K562 (cell line): ENCODE measurements around the gene DAB2. TPM values are rescaled to one million over a fixed set of nuclear protein-coding genes. Genes with fewer than 3 reads are reported as not detected.

Experiments used
- ATAC-seq: fragments of 200-7000 bp; cut with Tn5 transposase; 3 replicates; pipeline ENCODE4 v1.9.1; 2020; ENCODE audit warnings: moderate library complexity
- BruUV-seq: library from RNA; stranded (reverse); fragments of 400-500 nt; replicated peaks from 2 replicates; lab custom pipeline; 2021; lab: Mats Ljungman, UMichigan
- CTCF ChIA-PET: fragments of 300-600 bp; formaldehyde crosslinking; extraction: SDS; loops from one replicate; lab custom pipeline; 2021; ENCODE audit warnings: low intra/inter-chr PET ratio; lab: Yijun Ruan, JAX
- POLR2A ChIA-PET: fragments of 300-600, 350-650 bp; sonication (Branson Sonifier 250); formaldehyde crosslinking; extraction: SDS; loops from one replicate; lab custom pipeline; 2021; ENCODE audit warnings: antibody characterized with exemption, inconsistent platforms; lab: Yijun Ruan, JAX
- DNase-seq, 4 experiments: peaks; one replicate each; pipeline versions ENCODE4 v3.0.0 to v3.0.0-alpha.2; 2011 to 2018; ENCODE audit warnings: low spot score in 3 of 4, mixed read lengths in 3 of 4; ENCODE audit errors: extremely low read depth in 1 of 4
- FAIRE-seq: peaks from 2 replicates; lab custom pipeline; 2011; peaks lifted over from hg19 to GRCh38; lab: Jason Lieb, UNC
- H2AFZ ChIP-seq: 2 replicates; pipeline ENCODE4 v1.6.0; 2011; ENCODE audit warnings: low read depth, low read length, control low read depth, inconsistent platforms
- H3K27ac ChIP-seq: fragments of 200-600 bp; 3 replicates; pipeline ENCODE4 v1.8.0; 2011; ENCODE audit warnings: low read depth, mild to moderate bottlenecking, control low read depth, inconsistent platforms, low read length, moderate library complexity, mixed read lengths; ENCODE audit errors: extremely low read depth
- H3K27me3 ChIP-seq, 2 experiments: fragments of 300-600 bp in 1 of 2; 2 replicates in 1 of 2; 3 replicates in 1 of 2; pipeline versions ENCODE4 v1.6.0 to v1.8.0; 2011; ENCODE audit warnings: inconsistent platforms in 2 of 2, low read length in 2 of 2, mild to moderate bottlenecking in 1 of 2, mixed read lengths in 1 of 2, moderate library complexity in 1 of 2; ENCODE audit not compliant: control insufficient read depth in 2 of 2, insufficient read depth in 2 of 2
- H3K36me3 ChIP-seq: fragments of 300-600 bp; 3 replicates; pipeline ENCODE4 v1.8.0; 2011; ENCODE audit warnings: mild to moderate bottlenecking, low read length, inconsistent platforms; ENCODE audit not compliant: control insufficient read depth, insufficient read depth
- H3K4me1 ChIP-seq, 2 experiments: fragments of 200-600 bp in 1 of 2; replicated peaks in 1 of 2; 2 replicates in 1 of 2; 3 replicates in 1 of 2; pipeline versions ENCODE4 v1.5.1 to v1.8.0; 2011; ENCODE audit warnings: inconsistent platforms in 2 of 2, low read length in 2 of 2, mild to moderate bottlenecking in 1 of 2, mixed read lengths in 1 of 2, moderate library complexity in 1 of 2; ENCODE audit not compliant: control insufficient read depth in 2 of 2, insufficient read depth in 2 of 2
- H3K4me2 ChIP-seq: 2 replicates; pipeline ENCODE4 v1.6.1; 2011; ENCODE audit warnings: low read length, control low read depth, inconsistent platforms, mixed read lengths; ENCODE audit not compliant: insufficient read depth
- H3K4me3 ChIP-seq: fragments of 200-600 bp; sonication (generic), shearing (Covaris generic); 2 replicates; pipeline ENCODE4 v1.5.1; 2016; ENCODE audit warnings: control low read depth, inconsistent platforms
- H3K79me2 ChIP-seq: fragments of 200-600 bp; 3 replicates; pipeline ENCODE4 v1.8.0; 2011; ENCODE audit warnings: low read length, inconsistent platforms; ENCODE audit not compliant: control insufficient read depth, insufficient read depth
- H3K9ac ChIP-seq, 2 experiments: 2 replicates each; pipeline versions ENCODE4 v1.6.0 to v1.6.1; 2011; ENCODE audit warnings: low read depth in 2 of 2, low read length in 2 of 2, control low read depth in 1 of 2, inconsistent platforms in 1 of 2, mild to moderate bottlenecking in 1 of 2, mixed read lengths in 1 of 2; ENCODE audit not compliant: insufficient read depth in 1 of 2
- H3K9me1 ChIP-seq: one replicate; pipeline ENCODE4 v1.6.0; 2011; ENCODE audit warnings: inconsistent platforms, mild to moderate bottlenecking, low read length, moderate library complexity; ENCODE audit not compliant: control insufficient read depth, insufficient read depth
- H3K9me3 ChIP-seq: replicated peaks from 2 replicates; pipeline ENCODE4 v1.5.1; 2011; ENCODE audit warnings: low read depth, low read length, inconsistent platforms; ENCODE audit not compliant: control insufficient read depth, insufficient read depth
- H4K20me1 ChIP-seq: replicated peaks from 2 replicates; pipeline ENCODE4 v1.6.1; 2011; ENCODE audit warnings: low read length, inconsistent platforms, mixed read lengths; ENCODE audit not compliant: control insufficient read depth, insufficient read depth
- CEBPZ ChIP-seq: fragments of 150-350 bp; IDR thresholded peaks from 2 replicates; pipeline ENCODE4 v1.6.1; 2014; ENCODE audit warnings: low read depth, mild to moderate bottlenecking, low read length, borderline replicate concordance
- HDAC1 ChIP-seq, 2 experiments: fragments of 450-650 bp; IDR thresholded peaks; 2 replicates each; pipeline ENCODE4 v1.6.1; 2016 to 2017; ENCODE audit warnings: inconsistent platforms in 1 of 2, mild to moderate bottlenecking in 1 of 2, moderate library complexity in 1 of 2
- NBN ChIP-seq: fragments of 450-650 bp; IDR thresholded peaks from 2 replicates; pipeline ENCODE4 v1.6.1; 2016; ENCODE audit warnings: low read depth, mild to moderate bottlenecking
- POLR2AphosphoS5 ChIP-seq: IDR thresholded peaks from 2 replicates; pipeline ENCODE4 v1.6.1; 2011; ENCODE audit warnings: mild to moderate bottlenecking, low read depth, low read length, moderate library complexity; ENCODE audit not compliant: control insufficient read depth, insufficient read depth
- REST ChIP-seq, 2 experiments: fragments of 450-650 bp; formaldehyde crosslinking in 1 of 2; IDR thresholded peaks; 2 replicates each; pipeline versions ENCODE4 v1.4.0 to v1.6.1; 2014 to 2020; ENCODE audit warnings: mild to moderate bottlenecking in 2 of 2, borderline replicate concordance in 1 of 2, low read depth in 1 of 2
- SRSF9 ChIP-seq: fragments of 200-400 bp; formaldehyde crosslinking; IDR thresholded peaks from 2 replicates; pipeline ENCODE4 v1.6.1; 2017; ENCODE audit warnings: low read depth, low read length, borderline replicate concordance
- STAT5B ChIP-seq: fragments of 250-450 bp; sonication (Bioruptor Pico); IDR thresholded peaks from 2 replicates; pipeline ENCODE4 v1.8.0; 2021; ENCODE audit warnings: mild to moderate bottlenecking, inconsistent platforms
- ZNF146 ChIP-seq: IDR thresholded peaks from one replicate; pipeline ENCODE4 v1.6.1; 2018; ENCODE audit warnings: missing compliant biosample characterization; ENCODE audit not compliant: unreplicated experiment
- WGBS: fragments of 100-300 bp; shearing (Covaris generic); methylation state at CpG from one replicate; pipeline ENCODE4 v1.1.6; 2016; ENCODE audit warnings: low coverage, mixed read lengths; ENCODE audit not compliant: insufficient coverage; ENCODE audit errors: missing lambda C conversion rate; 5-methylcytosine and 5-hydroxymethylcytosine counted together
- in situ Hi-C: fragments of 300-500 bp; cut with MboI; formaldehyde crosslinking; loops from 4 replicates; pipeline ENCODE4 v1.15.0; 2018; ENCODE audit warnings: inconsistent platforms, mixed read lengths
- intact Hi-C: fragments of 100-400 bp; cut with micrococcal nuclease; formaldehyde crosslinking; loops from 2 replicates; pipeline ENCODE4 v1.14.2; 2022
- polyA plus RNA-seq, 8 experiments: library from polyadenylated mRNA; depleted of rRNA in 4 of 8; stranded (reverse) in 5 of 8; unstranded in 3 of 8; fragments of >200 nt; fragmentation: Nextera tagmentation in 2 of 8; fragmentation: Illumina TruSeq in 1 of 8; extraction: Ambion mirVana in 2 of 8; extraction: Trizol in 1 of 8; gene quantifications; 2 replicates each; pipeline versions ENCODE4 v1.2.1 to v1.2.3, GENCODE V29; 2011 to 2014; ENCODE audit warnings: inconsistent platforms in 1 of 8, missing spikeins in 1 of 8
- total RNA-seq, 7 experiments: library from RNA; depleted of rRNA in 6 of 7; stranded (reverse); fragments of >200 nt in 6 of 7; fragmentation: Illumina TruSeq in 2 of 7; extraction: Trizol in 2 of 7; gene quantifications; 2 replicates each; pipeline versions ENCODE4 v1.2.1 to v1.2.3, GENCODE V29; 2011 to 2021; ENCODE audit warnings: low replicate concordance in 1 of 7

The DAB2 gene
- total and polyA plus RNA-seq, 9 of the 15 experiments (the other 6 are each of a cell fraction or from before 2014, with no cell fraction given): 6.6 to 29.9 (median 24.1) TPM

- no peak for ATAC-seq
- intact Hi-C loops: no loop called here
- no peaks in the 10 kb centered on the region for H3K9me3 ChIP-seq
- WGBS: 9% methylated on average over 2 of the region's 2 CpGs
- no peak overlapping the region for H2AFZ ChIP-seq
- no peaks in the 10 kb centered on the region for H3K36me3 ChIP-seq
- H3K79me2 ChIP-seq: no peaks in the 10 kb centered on the region
- POLR2A ChIA-PET: no interaction called here
- no peaks in the 10 kb centered on the region for H3K4me1 ChIP-seq
- CTCF ChIA-PET: no interaction called here
- no peaks in the 10 kb centered on the region for H3K27me3 ChIP-seq
- no TSS peak for BruUV-seq
- H4K20me1 ChIP-seq: no peaks in the 10 kb centered on the region
- TF ChIP-seq REST (IDR thresholded peaks at IDR 0.05; ENCODE audit: borderline replicate concordance): no peak
- TF ChIP-seq REST (CRISPR knock-in tag; IDR thresholded peaks at IDR 0.05; ENCODE audit: low read depth): no peak
- TF ChIP-seq CEBPZ: no peak
- no peak for TF ChIP-seq NBN
- TF ChIP-seq STAT5B (CRISPR knock-in tag): no peak
- TF ChIP-seq HDAC1 (IDR thresholded peaks at IDR 0.05): no peak
- TF ChIP-seq ZNF146 (CRISPR knock-in tag): no peak
- no peak for TF ChIP-seq SRSF9
- no peak for TF ChIP-seq POLR2AphosphoS5
- H3K27ac ChIP-seq: no peak overlapping the region
- in situ Hi-C loops: no loop called here
- no peak for FAIRE-seq
- H3K4me2 ChIP-seq: no peak overlapping the region
- H3K9ac ChIP-seq: no peak overlapping the region
- DNase-seq: no peak
- H3K4me3 ChIP-seq: no peak overlapping the region
- no peaks in the 10 kb centered on the region for H3K9me1 ChIP-seq
These were observed 72.6 kb downstream of the DAB2 start for GRCh38 chr5:39352170-39352569.
